Transverse colon (tissue), 4 donors: ENCODE measurements around the gene OR3A3.

ENCODE experiments used
- EP300 ChIP-seq: sonication (generic); formaldehyde crosslinking; IDR thresholded peaks from one replicate; pipeline ENCODE4 v1.6.1; 2017; ENCODE audit warnings: antibody characterized with exemption, low read depth
- POLR2A ChIP-seq: fragments of 450-650 bp; IDR thresholded peaks from one replicate; pipeline ENCODE4 v1.6.1; 2016; ENCODE audit warnings: antibody characterized with exemption, mild to moderate bottlenecking, moderate library complexity
- POLR2AphosphoS5 ChIP-seq, 3 donors: sonication (generic); formaldehyde crosslinking; IDR thresholded peaks; one replicate each; pipeline ENCODE4 v1.6.1; 2016; ENCODE audit warnings: antibody characterized with exemption in 3 of 3
- TF ChIP-seq, protein P1 (sequence below), 5 experiments: fragments of 200-600 bp in 3 of 5; fragments of 450-650 bp in 2 of 5; sonication (generic) in 3 of 5; IDR thresholded peaks; 1 replicate in 2 of 5; 2 replicates in 3 of 5; pipeline ENCODE4 v1.5.1; 2016 to 2017; ENCODE audit warnings: antibody characterized with exemption in 5 of 5, inconsistent platforms in 3 of 5, mild to moderate bottlenecking in 2 of 5, moderate library complexity in 1 of 5

DNA sequence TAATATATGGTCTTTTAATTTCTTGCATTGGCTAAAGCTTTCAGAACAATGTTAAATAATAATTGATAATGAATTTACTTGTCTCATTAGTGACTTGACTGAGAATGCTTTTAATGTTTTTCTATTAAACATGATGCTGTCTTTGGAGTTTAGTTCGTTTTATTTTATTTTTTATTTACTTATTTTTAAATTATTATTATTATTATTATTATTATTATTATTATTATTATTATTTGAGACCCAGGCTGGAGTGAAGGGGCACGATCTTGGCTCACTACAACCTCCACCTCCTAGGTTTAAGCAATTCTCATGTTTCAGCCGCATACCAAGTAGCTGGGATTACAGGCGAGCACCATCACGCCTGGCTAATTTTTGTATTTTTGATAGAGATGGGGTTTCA lies 4.4 kb downstream of the OR3A3 start:
- TF ChIP-seq, protein P1, sequence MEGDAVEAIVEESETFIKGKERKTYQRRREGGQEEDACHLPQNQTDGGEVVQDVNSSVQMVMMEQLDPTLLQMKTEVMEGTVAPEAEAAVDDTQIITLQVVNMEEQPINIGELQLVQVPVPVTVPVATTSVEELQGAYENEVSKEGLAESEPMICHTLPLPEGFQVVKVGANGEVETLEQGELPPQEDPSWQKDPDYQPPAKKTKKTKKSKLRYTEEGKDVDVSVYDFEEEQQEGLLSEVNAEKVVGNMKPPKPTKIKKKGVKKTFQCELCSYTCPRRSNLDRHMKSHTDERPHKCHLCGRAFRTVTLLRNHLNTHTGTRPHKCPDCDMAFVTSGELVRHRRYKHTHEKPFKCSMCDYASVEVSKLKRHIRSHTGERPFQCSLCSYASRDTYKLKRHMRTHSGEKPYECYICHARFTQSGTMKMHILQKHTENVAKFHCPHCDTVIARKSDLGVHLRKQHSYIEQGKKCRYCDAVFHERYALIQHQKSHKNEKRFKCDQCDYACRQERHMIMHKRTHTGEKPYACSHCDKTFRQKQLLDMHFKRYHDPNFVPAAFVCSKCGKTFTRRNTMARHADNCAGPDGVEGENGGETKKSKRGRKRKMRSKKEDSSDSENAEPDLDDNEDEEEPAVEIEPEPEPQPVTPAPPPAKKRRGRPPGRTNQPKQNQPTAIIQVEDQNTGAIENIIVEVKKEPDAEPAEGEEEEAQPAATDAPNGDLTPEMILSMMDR (IDR thresholded peaks at IDR 0.05) = no peak
- TF ChIP-seq POLR2A (no peak), POLR2AphosphoS5 (IDR thresholded peaks at IDR 0.05) (no peak), EP300 (no peak)
